ENCODE measurements around the gene DOCK3. TPM values are rescaled to one million over a fixed set of nuclear protein-coding genes. Genes with fewer than 3 reads are reported as not detected.

Gene DOCK3
- total and polyA plus RNA-seq, 2 donors from 2014 or later, result 0.49 to 0.54 TPM

GRCh38 chr3:51350751-51351150, 676.0 kb downstream of the DOCK3 start:
- no peaks in the 10 kb centered on the region for H3K27me3 ChIP-seq (ENCODE audit: control insufficient read depth, insufficient read depth, low read length)
- H3K27ac ChIP-seq (ENCODE audit: low read depth in 2 of 2, low read length in 2 of 2), result no peak overlapping the region
- intact Hi-C loops (cut with DNase I), result no loop called here
- H3K9me3 ChIP-seq (ENCODE audit: control insufficient read depth in 2 of 3, insufficient read depth in 1 of 3, low read length in 3 of 3), result no peaks in the 10 kb centered on the region
- no peak for DNase-seq
- FAIRE-seq, result no peak
- no peak overlapping the region for H3K9ac ChIP-seq (ENCODE audit: low read length in 3 of 3)
- no peak for TF ChIP-seq CTCF (IDR thresholded peaks at IDR 0.05; ENCODE audit: borderline replicate concordance, extremely low read depth, insufficient read depth)
- H3K4me3 ChIP-seq (ENCODE audit: low read length in 3 of 3), result no peak overlapping the region
- H3K36me3 ChIP-seq (ENCODE audit: control insufficient read depth in 2 of 3, insufficient read depth in 3 of 3, low read length in 3 of 3), result no peaks in the 10 kb centered on the region
- no peaks in the 10 kb centered on the region for H3K4me1 ChIP-seq (ENCODE audit: control insufficient read depth in 2 of 3, insufficient read depth in 2 of 3, low read depth in 1 of 3, low read length in 3 of 3)

- no peak for TF ChIP-seq CTCF (IDR thresholded peaks at IDR 0.05; ENCODE audit: borderline replicate concordance, extremely low read depth, insufficient read depth)
- H3K4me3 ChIP-seq (ENCODE audit: low read length in 3 of 3), result no peak overlapping the region
- no peak overlapping the region for H3K27ac ChIP-seq (ENCODE audit: low read depth in 2 of 2, low read length in 2 of 2)
- intact Hi-C loops (cut with DNase I), result no loop called here
- H3K36me3 ChIP-seq (ENCODE audit: control insufficient read depth in 2 of 3, insufficient read depth in 3 of 3, low read length in 3 of 3), result no peaks in the 10 kb centered on the region
- no peaks in the 10 kb centered on the region for H3K4me1 ChIP-seq (ENCODE audit: control insufficient read depth in 2 of 3, insufficient read depth in 2 of 3, low read depth in 1 of 3, low read length in 3 of 3)
- no peaks in the 10 kb centered on the region for H3K9me3 ChIP-seq (ENCODE audit: control insufficient read depth in 2 of 3, insufficient read depth in 1 of 3, low read length in 3 of 3)
- DNase-seq (no peak), FAIRE-seq (no peak)
- no peaks in the 10 kb centered on the region for H3K27me3 ChIP-seq (ENCODE audit: control insufficient read depth, insufficient read depth, low read length)
- no peak overlapping the region for H3K9ac ChIP-seq (ENCODE audit: low read length in 3 of 3)
These were observed 678.4 kb downstream of the DOCK3 start for GRCh38 chr3:51353131-51353530.

GRCh38 chr3:51353691-51354090, 679.0 kb downstream of the DOCK3 start:
- H3K4me1 ChIP-seq (ENCODE audit: control insufficient read depth in 2 of 3, insufficient read depth in 2 of 3, low read depth in 1 of 3, low read length in 3 of 3), result no peaks in the 10 kb centered on the region
- intact Hi-C loops (cut with DNase I), result no loop called here
- no peak overlapping the region for H3K4me3 ChIP-seq (ENCODE audit: low read length in 3 of 3)
- H3K36me3 ChIP-seq (ENCODE audit: control insufficient read depth in 2 of 3, insufficient read depth in 3 of 3, low read length in 3 of 3), result no peaks in the 10 kb centered on the region
- no peaks in the 10 kb centered on the region for H3K9me3 ChIP-seq (ENCODE audit: control insufficient read depth in 2 of 3, insufficient read depth in 1 of 3, low read length in 3 of 3)
- TF ChIP-seq CTCF (IDR thresholded peaks at IDR 0.05; ENCODE audit: borderline replicate concordance, extremely low read depth, insufficient read depth), result no peak
- no peaks in the 10 kb centered on the region for H3K27me3 ChIP-seq (ENCODE audit: control insufficient read depth, insufficient read depth, low read length)
- no peak overlapping the region for H3K27ac ChIP-seq (ENCODE audit: low read depth in 2 of 2, low read length in 2 of 2)
- DNase-seq (no peak), FAIRE-seq (no peak)
- H3K9ac ChIP-seq (ENCODE audit: low read length in 3 of 3), result no peak overlapping the region

- Histone ChIP-seq H3K4me3 (ENCODE audit: low read length in 3 of 3) (no peak overlapping the region), H3K9ac (ENCODE audit: low read length in 3 of 3) (no peak overlapping the region), H3K9me3 (ENCODE audit: control insufficient read depth in 2 of 3, insufficient read depth in 1 of 3, low read length in 3 of 3) (no peaks in the 10 kb centered on the region), H3K27me3 (ENCODE audit: control insufficient read depth, insufficient read depth, low read length) (no peaks in the 10 kb centered on the region), H3K27ac (ENCODE audit: low read depth in 2 of 2, low read length in 2 of 2) (no peak overlapping the region), H3K36me3 (ENCODE audit: control insufficient read depth in 2 of 3, insufficient read depth in 3 of 3, low read length in 3 of 3) (no peaks in the 10 kb centered on the region), H3K4me1 (ENCODE audit: control insufficient read depth in 2 of 3, insufficient read depth in 2 of 3, low read depth in 1 of 3, low read length in 3 of 3) (no peaks in the 10 kb centered on the region)
- FAIRE-seq, result no peak
- DNase-seq, result no peak
- no peak for TF ChIP-seq CTCF (IDR thresholded peaks at IDR 0.05; ENCODE audit: borderline replicate concordance, extremely low read depth, insufficient read depth)
- intact Hi-C loops (cut with DNase I), result no loop called here
These were observed 679.4 kb downstream of the DOCK3 start for GRCh38 chr3:51354172-51354571.

All from kidney (tissue), 14 donors.